ENCODE results near the gene SND1. TPM values are rescaled to one million over a fixed set of nuclear protein-coding genes. Genes with fewer than 3 reads are reported as not detected.

SND1 gene
- total and polyA plus RNA-seq, 7 experiments from 2014 or later, result 68.6 to 253 (median 137) TPM

GRCh38 chr7:127736511-127736910 is 84.5 kb downstream of the SND1 start:
- no peak overlapping the region for H3K27ac ChIP-seq (ENCODE audit: low read depth, low read length)
- peaks cover 0 to 32% (median 0%) of the 10 kb centered on the region in 3 experiments for H3K36me3 ChIP-seq (ENCODE audit: control insufficient read depth in 2 of 3, insufficient read depth in 3 of 3, low read length in 3 of 3)
- Mint-ChIP-seq H3K9me3 (no peaks in the 10 kb centered on the region), H3K36me3 (peaks cover 12 to 68% (median 31%) of the 10 kb centered on the region in 5 donors), H3K4me3 (no peak overlapping the region), H3K4me1 (peaks cover 3 to 29% (median 17%) of the 10 kb centered on the region in 7 donors), H3K27me3 (no peaks in the 10 kb centered on the region), H3K27ac (no peak overlapping the region)
- no peaks in the 10 kb centered on the region for H3K27me3 ChIP-seq (ENCODE audit: control insufficient read depth in 2 of 2, insufficient read depth in 2 of 2, low read length in 2 of 2)
- intact Hi-C loops (cut with micrococcal nuclease), result loop anchor here in 1 of 2 donors (2.0 kb wide), 1 partner anchor 18 kb away; no protein-coding TSS in a partner anchor
- ATAC-seq (no peak), DNase-seq (no peak)
- H3K9me3 ChIP-seq (ENCODE audit: control insufficient read depth in 2 of 3, low read length in 3 of 3), result no peaks in the 10 kb centered on the region
- POLR2A ChIA-PET, result interaction anchor here (0.5 kb wide), 1 partner anchor 323 kb away, joined by 3 read pairs; no protein-coding TSS in a partner anchor
- no peak overlapping the region for H3K4me3 ChIP-seq (ENCODE audit: low read length)
- CTCF ChIA-PET, result interaction anchor here (0.6 kb wide), 1 partner anchor 25 kb away, joined by 3 read pairs; no protein-coding TSS in a partner anchor
- no peaks in the 10 kb centered on the region for H3K4me1 ChIP-seq (ENCODE audit: control insufficient read depth in 2 of 2, insufficient read depth in 2 of 2, low read length in 2 of 2)

DNA sequence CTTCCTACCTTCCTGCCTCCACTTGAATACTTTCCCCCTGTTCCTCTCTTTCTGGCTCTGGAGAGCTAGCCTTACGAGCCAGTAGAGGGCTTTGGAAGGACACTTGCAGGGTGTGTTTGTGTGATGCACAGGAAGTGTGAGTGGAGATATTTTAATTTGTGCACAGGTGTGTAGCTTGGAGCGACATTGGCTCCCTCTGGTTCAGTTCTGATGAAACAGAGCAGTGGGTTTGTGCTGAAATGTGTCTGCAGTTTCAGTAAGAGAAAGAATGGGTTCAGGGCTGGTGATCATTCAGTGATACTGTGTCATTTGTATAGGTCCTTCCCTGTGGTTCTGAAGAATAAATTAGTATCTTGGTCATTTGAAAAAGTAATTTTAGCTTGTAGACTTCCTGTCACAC is 86.9 kb downstream of the SND1 start:
- H3K27ac ChIP-seq (ENCODE audit: low read depth, low read length), result no peak overlapping the region
- Mint-ChIP-seq H3K27ac (no peak overlapping the region), H3K4me1 (peaks cover 11 to 35% (median 21%) of the 10 kb centered on the region in 7 donors), H3K36me3 (peaks cover 4 to 66% (median 18%) of the 10 kb centered on the region in 5 donors), H3K9me3 (no peaks in the 10 kb centered on the region), H3K27me3 (no peaks in the 10 kb centered on the region), H3K4me3 (no peak overlapping the region)
- intact Hi-C loops (cut with micrococcal nuclease), result no loop called here
- H3K4me1 ChIP-seq (ENCODE audit: control insufficient read depth in 2 of 2, insufficient read depth in 2 of 2, low read length in 2 of 2), result no peaks in the 10 kb centered on the region
- CTCF ChIA-PET, result no interaction called here
- no peak overlapping the region for H3K4me3 ChIP-seq (ENCODE audit: low read length)
- H3K27me3 ChIP-seq (ENCODE audit: control insufficient read depth in 2 of 2, insufficient read depth in 2 of 2, low read length in 2 of 2), result no peaks in the 10 kb centered on the region
- no peak for ATAC-seq
- no peak for DNase-seq
- peaks cover 0 to 14% (median 0%) of the 10 kb centered on the region in 3 experiments for H3K36me3 ChIP-seq (ENCODE audit: control insufficient read depth in 2 of 3, insufficient read depth in 3 of 3, low read length in 3 of 3)
- no peaks in the 10 kb centered on the region for H3K9me3 ChIP-seq (ENCODE audit: control insufficient read depth in 2 of 3, low read length in 3 of 3)
- POLR2A ChIA-PET, result no interaction called here

- CTCF ChIA-PET, result no interaction called here
- no peak overlapping the region for H3K27ac Mint-ChIP-seq
- ATAC-seq, result no peak
Observed at GRCh38 chr7:127741764-127742375, 89.9 kb downstream of the SND1 start.

GRCh38 chr7:127745445-127745844 is 93.5 kb downstream of the SND1 start:
- Mint-ChIP-seq H3K4me3 (no peak overlapping the region), H3K9me3 (no peaks in the 10 kb centered on the region), H3K4me1 (peaks cover 22 to 64% (median 51%) of the 10 kb centered on the region in 7 donors), H3K36me3 (peaks cover 3 to 64% (median 43%) of the 10 kb centered on the region in 5 donors), H3K27ac (no peak overlapping the region), H3K27me3 (no peaks in the 10 kb centered on the region)
- no peaks in the 10 kb centered on the region for H3K4me1 ChIP-seq (ENCODE audit: control insufficient read depth in 2 of 2, insufficient read depth in 2 of 2, low read length in 2 of 2)
- H3K27ac ChIP-seq (ENCODE audit: low read depth, low read length), result no peak overlapping the region
- H3K27me3 ChIP-seq (ENCODE audit: control insufficient read depth in 2 of 2, insufficient read depth in 2 of 2, low read length in 2 of 2), result no peaks in the 10 kb centered on the region
- H3K4me3 ChIP-seq (ENCODE audit: low read length), result no peak overlapping the region
- intact Hi-C loops (cut with micrococcal nuclease), result no loop called here
- ChIA-PET POLR2A (no interaction called here), CTCF (no interaction called here)
- no peaks in the 10 kb centered on the region for H3K36me3 ChIP-seq (ENCODE audit: control insufficient read depth in 2 of 3, insufficient read depth in 3 of 3, low read length in 3 of 3)
- ATAC-seq, result no peak
- no peak for DNase-seq
- H3K9me3 ChIP-seq (ENCODE audit: control insufficient read depth in 2 of 3, low read length in 3 of 3), result no peaks in the 10 kb centered on the region

More at GRCh38 chr7:127741764-127742375, 89.9 kb downstream of the SND1 start:
- Mint-ChIP-seq H3K9me3 (no peaks in the 10 kb centered on the region), H3K36me3 (peaks cover 4 to 55% (median 23%) of the 10 kb centered on the region in 5 donors), H3K27me3 (no peaks in the 10 kb centered on the region), H3K4me1 (peaks cover 24 to 58% (median 39%) of the 10 kb centered on the region in 7 donors), H3K4me3 (no peak overlapping the region)
- no peak overlapping the region for H3K4me3 ChIP-seq (ENCODE audit: low read length)
- POLR2A ChIA-PET, result no interaction called here
- H3K27ac ChIP-seq (ENCODE audit: low read depth, low read length), result no peak overlapping the region
- intact Hi-C loops (cut with micrococcal nuclease), result no loop called here
- no peaks in the 10 kb centered on the region for H3K27me3 ChIP-seq (ENCODE audit: control insufficient read depth in 2 of 2, insufficient read depth in 2 of 2, low read length in 2 of 2)
- no peaks in the 10 kb centered on the region for H3K4me1 ChIP-seq (ENCODE audit: control insufficient read depth in 2 of 2, insufficient read depth in 2 of 2, low read length in 2 of 2)
- DNase-seq, result no peak
- no peaks in the 10 kb centered on the region for H3K9me3 ChIP-seq (ENCODE audit: control insufficient read depth in 2 of 3, low read length in 3 of 3)
- peaks cover 0 to 9% (median 0%) of the 10 kb centered on the region in 3 experiments for H3K36me3 ChIP-seq (ENCODE audit: control insufficient read depth in 2 of 3, insufficient read depth in 3 of 3, low read length in 3 of 3)

GRCh38 chr7:127751062-127751461 is 99.1 kb downstream of the SND1 start:
- Mint-ChIP-seq H3K36me3 (peaks cover 7 to 43% (median 30%) of the 10 kb centered on the region in 5 donors), H3K4me1 (peaks cover 17 to 77% (median 65%) of the 10 kb centered on the region in 7 donors), H3K4me3 (no peak overlapping the region), H3K9me3 (no peaks in the 10 kb centered on the region), H3K27ac (peak overlapping the region in 1 of 9 donors; percentile 3), H3K27me3 (no peaks in the 10 kb centered on the region)
- no peaks in the 10 kb centered on the region for H3K27me3 ChIP-seq (ENCODE audit: control insufficient read depth in 2 of 2, insufficient read depth in 2 of 2, low read length in 2 of 2)
- peaks cover 0 to 6% of the 10 kb centered on the region in 2 donors for H3K4me1 ChIP-seq (ENCODE audit: control insufficient read depth in 2 of 2, insufficient read depth in 2 of 2, low read length in 2 of 2)
- POLR2A ChIA-PET, result no interaction called here
- intact Hi-C loops (cut with micrococcal nuclease), result no loop called here
- no peak for ATAC-seq
- no peak overlapping the region for H3K4me3 ChIP-seq (ENCODE audit: low read length)
- no peaks in the 10 kb centered on the region for H3K36me3 ChIP-seq (ENCODE audit: control insufficient read depth in 2 of 3, insufficient read depth in 3 of 3, low read length in 3 of 3)
- no peak for DNase-seq
- no peaks in the 10 kb centered on the region for H3K9me3 ChIP-seq (ENCODE audit: control insufficient read depth in 2 of 3, low read length in 3 of 3)
- H3K27ac ChIP-seq (ENCODE audit: low read depth, low read length), result no peak overlapping the region
- CTCF ChIA-PET, result no interaction called here

DNA sequence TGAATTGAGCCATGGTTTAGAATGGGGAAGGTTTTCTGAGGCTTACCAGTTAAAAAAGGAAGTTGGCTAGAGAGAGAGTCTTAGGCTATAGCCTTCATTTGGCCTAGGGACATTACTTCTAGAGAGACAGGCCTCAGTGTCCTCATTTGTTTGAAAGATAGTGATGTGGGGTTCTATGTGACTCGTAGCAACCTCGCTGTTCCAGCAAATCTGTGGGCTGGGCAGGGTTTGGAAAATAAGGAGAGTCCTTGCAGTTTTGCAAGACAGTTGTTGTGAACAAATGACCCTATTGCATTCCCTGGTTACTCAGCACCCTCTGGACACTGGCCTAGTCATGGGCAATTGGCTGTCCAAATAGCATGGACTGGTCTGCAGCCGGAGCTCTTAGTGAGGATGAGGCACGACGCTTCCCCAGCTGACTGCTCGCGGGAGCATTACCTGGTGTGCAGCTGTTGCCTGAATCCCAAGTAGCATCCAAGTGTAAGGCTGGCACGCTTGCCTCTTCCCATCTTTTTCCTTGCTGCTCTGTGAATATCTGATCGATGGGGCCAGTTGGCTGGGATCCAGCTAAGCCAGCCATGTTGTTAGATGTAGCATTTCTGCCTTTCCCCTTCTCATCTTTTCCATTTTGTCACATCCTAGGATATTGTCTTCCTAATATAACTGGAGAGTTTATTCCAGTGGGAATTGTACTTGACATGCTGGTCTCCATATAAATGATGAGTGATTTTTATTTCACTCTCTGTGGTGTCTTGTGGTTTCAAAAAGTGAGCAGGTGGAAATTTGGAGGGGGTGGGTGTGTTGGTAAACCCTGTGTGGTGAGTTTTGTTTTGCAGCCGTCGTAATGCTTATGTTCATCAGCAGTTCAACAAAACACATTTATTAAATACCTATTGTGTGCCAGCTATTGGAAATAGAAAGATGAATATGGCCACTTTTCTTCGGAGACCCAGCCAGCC is 99.8 kb downstream of the SND1 start:
- no peak overlapping the region for H3K27ac ChIP-seq (ENCODE audit: low read depth, low read length)
- H3K36me3 ChIP-seq (ENCODE audit: control insufficient read depth in 2 of 3, insufficient read depth in 3 of 3, low read length in 3 of 3), result no peaks in the 10 kb centered on the region
- peak; percentile 37 for ATAC-seq
- peaks cover 7 to 42% (median 24%) of the 10 kb centered on the region in 5 donors for H3K36me3 Mint-ChIP-seq
- H3K4me3 Mint-ChIP-seq, result no peak overlapping the region
- H3K27ac Mint-ChIP-seq, result no peak overlapping the region
- H3K9me3 Mint-ChIP-seq, result no peaks in the 10 kb centered on the region
- H3K27me3 ChIP-seq (ENCODE audit: control insufficient read depth in 2 of 2, insufficient read depth in 2 of 2, low read length in 2 of 2), result no peaks in the 10 kb centered on the region
- H3K4me1 ChIP-seq (ENCODE audit: control insufficient read depth in 2 of 2, insufficient read depth in 2 of 2, low read length in 2 of 2), result peaks cover 0 to 6% of the 10 kb centered on the region in 2 donors
- no peak for DNase-seq
- intact Hi-C loops (cut with micrococcal nuclease), result no loop called here
- H3K9me3 ChIP-seq (ENCODE audit: control insufficient read depth in 2 of 3, low read length in 3 of 3), result no peaks in the 10 kb centered on the region
- H3K4me1 Mint-ChIP-seq, result peaks cover 17 to 79% (median 68%) of the 10 kb centered on the region in 7 donors
- POLR2A ChIA-PET, result no interaction called here
- no peak overlapping the region for H3K4me3 ChIP-seq (ENCODE audit: low read length)
- H3K27me3 Mint-ChIP-seq, result no peaks in the 10 kb centered on the region
- CTCF ChIA-PET, result no interaction called here
